ENCODE data around the gene ATOSB. TPM values are rescaled to one million over a fixed set of nuclear protein-coding genes. Genes with fewer than 3 reads are reported as not detected.

The ATOSB gene
- total RNA-seq, 1 donor: 22.1 TPM

GRCh38 chr9:35107297-35108290, 8.1 kb downstream of the ATOSB start:
- no peak for DNase-seq (ENCODE audit: low read depth)
- no peak overlapping the region for H3K4me3 ChIP-seq (ENCODE audit: low read depth, low read length)
- no peak for TF ChIP-seq CTCF (IDR thresholded peaks at IDR 0.05; ENCODE audit: insufficient read depth, low read length)

GRCh38 chr9:35106343-35106730, 9.3 kb downstream of the ATOSB start:
- DNase-seq (ENCODE audit: low read depth): no peak
- TF ChIP-seq CTCF (IDR thresholded peaks at IDR 0.05; ENCODE audit: insufficient read depth, low read length): no peak
- H3K4me3 ChIP-seq (ENCODE audit: low read depth, low read length): no peak overlapping the region

- H3K4me3 ChIP-seq (ENCODE audit: low read depth, low read length): no peak overlapping the region
- DNase-seq (ENCODE audit: low read depth): no peak
- no peak for TF ChIP-seq CTCF (IDR thresholded peaks at IDR 0.05; ENCODE audit: insufficient read depth, low read length)
Measured at GRCh38 chr9:35105571-35106342, 9.9 kb downstream of the ATOSB start.

GRCh38 chr9:35105126-35105525, 10.5 kb downstream of the ATOSB start:
- DNase-seq (ENCODE audit: low read depth): no peak
- H3K4me3 ChIP-seq (ENCODE audit: low read depth, low read length): no peak overlapping the region
- no peak for TF ChIP-seq CTCF (IDR thresholded peaks at IDR 0.05; ENCODE audit: insufficient read depth, low read length)

- H3K4me3 ChIP-seq (ENCODE audit: low read depth, low read length): no peak overlapping the region
- no peak for TF ChIP-seq CTCF (IDR thresholded peaks at IDR 0.05; ENCODE audit: insufficient read depth, low read length)
- DNase-seq (ENCODE audit: low read depth): no peak
Measured at GRCh38 chr9:35104586-35104985, 11.1 kb downstream of the ATOSB start.

GRCh38 chr9:35103660-35104191, 11.9 kb downstream of the ATOSB start:
- no peak for TF ChIP-seq CTCF (IDR thresholded peaks at IDR 0.05; ENCODE audit: insufficient read depth, low read length)
- peak overlapping the region; percentile 63 for H3K4me3 ChIP-seq (ENCODE audit: low read depth, low read length)
- no peak for DNase-seq (ENCODE audit: low read depth)
